Measurements from ENCODE around the gene CLEC19A. TPM values are rescaled to one million over a fixed set of nuclear protein-coding genes. Genes with fewer than 3 reads are reported as not detected.

The CLEC19A gene
- total RNA-seq, 1 experiment from 2014 or later, result not detected

DNA sequence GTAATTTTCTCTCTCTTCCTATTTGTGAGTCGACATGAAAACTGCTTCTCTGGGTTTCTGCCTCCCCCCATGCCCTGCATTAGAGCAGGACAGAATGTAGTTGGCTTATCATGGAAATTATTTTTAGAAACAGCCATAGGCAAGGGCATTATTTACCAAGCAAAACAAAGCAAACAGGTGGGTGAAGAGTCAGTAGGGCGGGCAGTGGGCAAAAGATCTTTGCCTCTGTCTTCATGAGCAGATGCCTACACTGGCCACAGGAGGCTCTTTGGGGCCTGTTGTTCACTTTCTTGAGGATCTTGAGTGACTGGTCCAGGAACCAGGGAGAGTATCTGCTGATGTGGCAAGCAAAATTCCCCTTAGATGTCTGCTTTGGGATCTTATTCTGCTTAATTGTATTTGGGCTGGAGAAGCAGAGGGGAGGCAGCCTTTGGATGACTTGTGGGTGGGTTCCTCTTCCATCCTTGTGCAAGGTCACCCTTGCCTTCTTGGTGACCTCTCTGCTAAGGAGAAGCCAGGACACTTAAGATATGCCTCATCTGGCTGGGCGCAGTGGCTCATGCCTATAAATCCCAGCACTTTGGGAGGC, 42.5 kb upstream of the CLEC19A start:
- ChIA-PET CTCF (interaction anchor here (0.6 kb wide), 2 partner anchors 11 to 341 kb away, joined by 3 to 6 read pairs; no protein-coding TSS in a partner anchor), POLR2A (no interaction called here)
- no peak for DNase-seq (ENCODE audit: unreplicated experiment)
- H3K4me3 Mint-ChIP-seq (ENCODE audit: unreplicated experiment), result no peak overlapping the region
- no TSS peak for BruUV-seq (replicated peaks)
- no peak overlapping the region for H3K27ac Mint-ChIP-seq (ENCODE audit: low read depth, unreplicated experiment)
- no peaks in the 10 kb centered on the region for H3K4me1 Mint-ChIP-seq (ENCODE audit: insufficient read depth, unreplicated experiment)
- intact Hi-C loops (cut with micrococcal nuclease), result no loop called here
- no peaks in the 10 kb centered on the region for H3K36me3 Mint-ChIP-seq (ENCODE audit: insufficient read depth, unreplicated experiment)
- TF ChIP-seq, protein P1, sequence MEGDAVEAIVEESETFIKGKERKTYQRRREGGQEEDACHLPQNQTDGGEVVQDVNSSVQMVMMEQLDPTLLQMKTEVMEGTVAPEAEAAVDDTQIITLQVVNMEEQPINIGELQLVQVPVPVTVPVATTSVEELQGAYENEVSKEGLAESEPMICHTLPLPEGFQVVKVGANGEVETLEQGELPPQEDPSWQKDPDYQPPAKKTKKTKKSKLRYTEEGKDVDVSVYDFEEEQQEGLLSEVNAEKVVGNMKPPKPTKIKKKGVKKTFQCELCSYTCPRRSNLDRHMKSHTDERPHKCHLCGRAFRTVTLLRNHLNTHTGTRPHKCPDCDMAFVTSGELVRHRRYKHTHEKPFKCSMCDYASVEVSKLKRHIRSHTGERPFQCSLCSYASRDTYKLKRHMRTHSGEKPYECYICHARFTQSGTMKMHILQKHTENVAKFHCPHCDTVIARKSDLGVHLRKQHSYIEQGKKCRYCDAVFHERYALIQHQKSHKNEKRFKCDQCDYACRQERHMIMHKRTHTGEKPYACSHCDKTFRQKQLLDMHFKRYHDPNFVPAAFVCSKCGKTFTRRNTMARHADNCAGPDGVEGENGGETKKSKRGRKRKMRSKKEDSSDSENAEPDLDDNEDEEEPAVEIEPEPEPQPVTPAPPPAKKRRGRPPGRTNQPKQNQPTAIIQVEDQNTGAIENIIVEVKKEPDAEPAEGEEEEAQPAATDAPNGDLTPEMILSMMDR (IDR thresholded peaks at IDR 0.05; ENCODE audit: unreplicated experiment), result no peak
- H3K9me3 Mint-ChIP-seq (ENCODE audit: unreplicated experiment), result no peaks in the 10 kb centered on the region
- peaks cover 13% of the 10 kb centered on the region for H3K27me3 Mint-ChIP-seq (ENCODE audit: insufficient read depth, unreplicated experiment)

GRCh38 chr16:19245326-19245925, 40.1 kb upstream of the CLEC19A start:
- H3K4me3 Mint-ChIP-seq (ENCODE audit: unreplicated experiment), result no peak overlapping the region
- DNase-seq (ENCODE audit: unreplicated experiment), result no peak
- BruUV-seq (replicated peaks), result no TSS peak
- H3K27me3 Mint-ChIP-seq (ENCODE audit: insufficient read depth, unreplicated experiment), result peaks cover 14% of the 10 kb centered on the region
- no peaks in the 10 kb centered on the region for H3K9me3 Mint-ChIP-seq (ENCODE audit: unreplicated experiment)
- H3K4me1 Mint-ChIP-seq (ENCODE audit: insufficient read depth, unreplicated experiment), result no peaks in the 10 kb centered on the region
- POLR2A ChIA-PET, result no interaction called here
- intact Hi-C loops (cut with micrococcal nuclease), result no loop called here
- CTCF ChIA-PET, result no interaction called here
- H3K36me3 Mint-ChIP-seq (ENCODE audit: insufficient read depth, unreplicated experiment), result no peaks in the 10 kb centered on the region
- H3K27ac Mint-ChIP-seq (ENCODE audit: low read depth, unreplicated experiment), result no peak overlapping the region
- TF ChIP-seq, protein P1 (IDR thresholded peaks at IDR 0.05; ENCODE audit: unreplicated experiment), result no peak

DNA sequence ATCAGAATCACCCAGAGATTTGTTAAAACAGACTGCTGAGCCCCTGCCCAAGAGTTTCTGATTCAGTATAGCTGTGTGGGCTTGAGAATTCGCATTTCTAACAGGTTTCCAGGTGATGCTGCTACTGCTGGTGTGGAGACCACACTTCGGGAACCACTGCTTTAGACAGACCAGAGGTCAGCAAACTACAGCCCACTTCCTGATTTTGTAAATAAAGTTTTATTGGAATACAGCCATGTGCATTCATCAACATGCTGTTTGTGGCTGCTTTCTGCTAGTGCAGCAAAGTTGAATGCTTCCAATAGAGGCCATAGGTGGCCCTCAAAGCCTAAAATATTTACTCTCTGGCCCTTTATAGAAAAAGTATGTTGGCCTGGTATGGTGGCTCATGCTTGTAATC, 32.6 kb upstream of the CLEC19A start:
- Mint-ChIP-seq H3K27ac (ENCODE audit: low read depth, unreplicated experiment) (no peak overlapping the region), H3K9me3 (ENCODE audit: unreplicated experiment) (no peaks in the 10 kb centered on the region), H3K4me1 (ENCODE audit: insufficient read depth, unreplicated experiment) (no peaks in the 10 kb centered on the region), H3K36me3 (ENCODE audit: insufficient read depth, unreplicated experiment) (no peaks in the 10 kb centered on the region), H3K4me3 (ENCODE audit: unreplicated experiment) (no peak overlapping the region), H3K27me3 (ENCODE audit: insufficient read depth, unreplicated experiment) (peaks cover 21% of the 10 kb centered on the region)
- TF ChIP-seq, protein P1 (IDR thresholded peaks at IDR 0.05; ENCODE audit: unreplicated experiment), result no peak
- no peak for DNase-seq (ENCODE audit: unreplicated experiment)
- POLR2A ChIA-PET, result no interaction called here
- intact Hi-C loops (cut with micrococcal nuclease), result no loop called here
- CTCF ChIA-PET, result interaction anchor here (0.6 to 0.9 kb wide), 3 partner anchors 9 to 257 kb away, joined by 3 to 4 read pairs (median 3); no protein-coding TSS in a partner anchor
- no TSS peak for BruUV-seq (replicated peaks)

GRCh38 chr16:19254611-19255010, 30.9 kb upstream of the CLEC19A start:
- Mint-ChIP-seq H3K36me3 (ENCODE audit: insufficient read depth, unreplicated experiment) (no peaks in the 10 kb centered on the region), H3K27ac (ENCODE audit: low read depth, unreplicated experiment) (no peak overlapping the region), H3K27me3 (ENCODE audit: insufficient read depth, unreplicated experiment) (peaks cover 35% of the 10 kb centered on the region), H3K4me1 (ENCODE audit: insufficient read depth, unreplicated experiment) (no peaks in the 10 kb centered on the region), H3K4me3 (ENCODE audit: unreplicated experiment) (no peak overlapping the region), H3K9me3 (ENCODE audit: unreplicated experiment) (no peaks in the 10 kb centered on the region)
- no peak for DNase-seq (ENCODE audit: unreplicated experiment)
- CTCF ChIA-PET, result no interaction called here
- intact Hi-C loops (cut with micrococcal nuclease), result no loop called here
- TF ChIP-seq, protein P1 (IDR thresholded peaks at IDR 0.05; ENCODE audit: unreplicated experiment), result no peak
- no TSS peak for BruUV-seq (replicated peaks)
- POLR2A ChIA-PET, result no interaction called here
